Measurements from ENCODE around the gene SLC1A7.
"Not testable (repeated sequence)": the region's sequence is repeated elsewhere in the genome, so short reads cannot be mapped to it uniquely, and the experiment has no call there.

Gene SLC1A7

GRCh38 chr1:53142226-53142853 lies at the start of gene SLC1A7:
SLC1A7 (minus strand) TSS chr1:53142638; CDS start chr1:53142449, 189 bp downstream.
- Histone ChIP-seq H3K27ac (peak within 1 kb of the TSS in 1 of 2 donors; percentile 45), H3K4me3 (no peak within 1 kb of the TSS)
- no peak for TF ChIP-seq CTCF (IDR thresholded peaks at IDR 0.05)
- peak; percentile 57 for DNase-seq (ENCODE audit: low spot score)

GRCh38 chr1:53190210-53190611 lies 47.8 kb upstream of the SLC1A7 start:
- no peak overlapping the region for H3K4me3 ChIP-seq
- no peak for TF ChIP-seq CTCF (IDR thresholded peaks at IDR 0.05)
- DNase-seq (ENCODE audit: low spot score) = no peak
- no peak overlapping the region for H3K27ac ChIP-seq

DNA sequence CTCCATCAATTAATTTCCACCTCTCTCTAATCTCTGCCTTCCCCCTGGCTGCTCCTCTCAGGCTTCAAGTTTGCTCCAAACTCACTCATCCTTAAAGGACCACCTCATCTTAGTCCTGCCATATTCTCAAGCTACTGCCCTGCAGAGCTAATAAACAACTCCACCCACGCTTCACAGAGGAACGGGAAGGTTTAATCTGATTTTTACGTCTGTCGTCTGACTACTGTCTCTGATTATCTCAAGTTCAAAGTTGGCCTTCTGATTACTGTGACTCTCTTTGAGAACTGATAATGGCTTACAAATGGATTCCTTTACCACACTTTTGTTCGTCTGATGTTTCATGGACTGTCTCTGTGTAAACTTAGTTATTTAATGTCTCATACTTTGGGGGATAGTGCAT lies 46.6 kb upstream of the SLC1A7 start:
- no peak for TF ChIP-seq CTCF (IDR thresholded peaks at IDR 0.05)
- no peak for DNase-seq (ENCODE audit: low spot score)
- no peak overlapping the region for H3K27ac ChIP-seq
- H3K4me3 ChIP-seq = no peak overlapping the region

DNA sequence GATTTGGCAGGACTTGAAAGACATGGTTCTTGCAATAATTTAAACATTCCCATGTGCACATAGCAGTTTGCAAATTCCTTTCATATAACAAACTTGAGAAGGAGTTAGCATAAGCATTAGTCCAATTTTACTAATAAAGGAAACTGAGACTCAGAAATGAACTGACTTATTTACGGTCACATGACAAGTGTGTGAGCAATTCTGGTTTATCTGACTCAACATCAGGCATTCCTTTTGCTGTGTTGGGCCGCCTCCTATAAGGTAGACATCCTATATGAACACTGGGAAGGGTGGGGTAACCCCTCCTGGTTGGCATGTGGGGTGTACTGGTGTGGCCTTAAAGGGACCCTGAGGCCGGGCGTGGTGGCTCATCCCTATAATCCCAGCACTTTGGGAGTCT lies 45.7 kb upstream of the SLC1A7 start:
- TF ChIP-seq CTCF (IDR thresholded peaks at IDR 0.05) = no peak
- no peak for DNase-seq (ENCODE audit: low spot score)

DNA sequence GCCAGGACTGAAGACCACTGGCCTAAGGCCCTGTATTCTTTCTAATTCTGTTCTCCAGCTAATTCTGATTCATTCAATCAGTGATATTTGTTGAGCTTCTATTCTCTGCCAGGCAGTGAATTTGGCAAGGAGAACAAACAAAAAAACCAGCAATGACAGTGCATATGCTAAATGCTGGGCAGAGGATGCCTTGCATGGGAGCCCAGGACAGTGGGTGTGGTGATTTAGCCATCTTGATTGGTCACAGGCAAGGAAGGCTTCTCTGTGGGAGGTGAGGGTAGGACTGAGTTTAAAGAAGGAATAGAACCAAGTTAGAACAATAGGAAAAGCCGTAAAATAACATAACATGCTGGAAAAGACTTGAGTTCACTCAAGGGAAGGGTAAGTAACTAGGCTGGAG lies 45.0 kb upstream of the SLC1A7 start:
- no peak for TF ChIP-seq CTCF (IDR thresholded peaks at IDR 0.05)
- no peak for DNase-seq (ENCODE audit: low spot score)
- Histone ChIP-seq H3K4me3 (no peak overlapping the region), H3K27ac (no peak overlapping the region)

More for the DNA sequence above, 45.7 kb upstream of the SLC1A7 start:
- Histone ChIP-seq H3K4me3 (no peak overlapping the region), H3K27ac (no peak overlapping the region)

GRCh38 chr1:53186533-53186932 lies 44.1 kb upstream of the SLC1A7 start:
- DNase-seq (ENCODE audit: low spot score) = no peak
- no peak overlapping the region for H3K27ac ChIP-seq

GRCh38 chr1:53185955-53186297 lies 43.5 kb upstream of the SLC1A7 start:
- H3K4me3 ChIP-seq = peak overlapping the region; percentile 61
- H3K27ac ChIP-seq; DNase-seq (ENCODE audit: low spot score): not testable (repeated sequence)

More at GRCh38 chr1:53186533-53186932, 44.1 kb upstream of the SLC1A7 start:
- TF ChIP-seq CTCF (IDR thresholded peaks at IDR 0.05) = no peak
- no peak overlapping the region for H3K4me3 ChIP-seq
